BJ (cell line): ENCODE results near the gene SV2C. TPM values are rescaled to one million over a fixed set of nuclear protein-coding genes. Genes with fewer than 3 reads are reported as not detected.
"Not testable (repeated sequence)": the region's sequence is repeated elsewhere in the genome, so short reads cannot be mapped to it uniquely, and the experiment has no call there.

ENCODE experiments used
- CTCF ChIA-PET: fragments of 350-600 bp; formaldehyde crosslinking; extraction: SDS; loops from one replicate; lab custom pipeline; 2021; ENCODE audit warnings: antibody characterized with exemption, inconsistent platforms; lab: Yijun Ruan, JAX
- POLR2A ChIA-PET: fragments of 300-600 bp; sonication (Branson Sonifier 250); formaldehyde crosslinking; extraction: SDS; loops from one replicate; lab custom pipeline; 2021; ENCODE audit warnings: antibody characterized with exemption; lab: Charles Lee
- DNase-seq: peaks from one replicate; pipeline ENCODE4 v3.0.0-alpha.2; 2011; ENCODE audit warnings: low read depth
- H3K27me3 ChIP-seq: 2 replicates; pipeline ENCODE4 v1.6.0; 2011; ENCODE audit warnings: low read length; ENCODE audit not compliant: control insufficient read depth, insufficient read depth
- H3K36me3 ChIP-seq: 2 replicates; pipeline ENCODE4 v1.5.1; 2011; ENCODE audit warnings: low read length; ENCODE audit not compliant: control insufficient read depth, insufficient read depth
- H3K4me3 ChIP-seq: 2 replicates; pipeline ENCODE4 v1.5.1; 2011; ENCODE audit warnings: low read depth, mild to moderate bottlenecking, control low read depth, low read length
- CTCF ChIP-seq: IDR thresholded peaks from 2 replicates; pipeline ENCODE4 v1.5.1; 2011; ENCODE audit warnings: low read depth, mild to moderate bottlenecking, control low read depth, inconsistent platforms, low read length, moderate library complexity; ENCODE audit not compliant: insufficient read depth
- polyA plus RNA-seq: library from polyadenylated mRNA; depleted of rRNA; stranded (reverse); fragments of >200 nt; gene quantifications from 2 replicates; pipeline ENCODE4 v1.2.3, GENCODE V29; 2011

SV2C gene
- polyA plus RNA-seq, 1 experiment: not detected

- TF ChIP-seq CTCF: no peak
- ChIA-PET POLR2A (no interaction called here), CTCF (no interaction called here)
- no peak overlapping the region for H3K4me3 ChIP-seq
- H3K27me3 ChIP-seq: no peaks in the 10 kb centered on the region
- no peak for DNase-seq
- H3K36me3 ChIP-seq: no peaks in the 10 kb centered on the region
Observed at GRCh38 chr5:76314643-76315042, 231.5 kb downstream of the SV2C start.

- no peak for DNase-seq
- ChIA-PET CTCF (no interaction called here), POLR2A (no interaction called here)
- no peak for TF ChIP-seq CTCF
- no peaks in the 10 kb centered on the region for H3K27me3 ChIP-seq
- no peak overlapping the region for H3K4me3 ChIP-seq
- no peaks in the 10 kb centered on the region for H3K36me3 ChIP-seq
Observed at GRCh38 chr5:76319673-76320072, 236.5 kb downstream of the SV2C start.

- H3K36me3 ChIP-seq, H3K27me3 ChIP-seq, DNase-seq, POLR2A ChIA-PET, CTCF ChIA-PET, H3K4me3 ChIP-seq: not testable (repeated sequence)
Observed at GRCh38 chr5:76323494-76323893, 240.3 kb downstream of the SV2C start.

- Histone ChIP-seq H3K4me3 (no peak overlapping the region), H3K27me3 (peaks cover 3% of the 10 kb centered on the region), H3K36me3 (no peaks in the 10 kb centered on the region)
- CTCF ChIA-PET: no interaction called here
- no peak for TF ChIP-seq CTCF
- POLR2A ChIA-PET: no interaction called here
- DNase-seq: no peak
Observed at GRCh38 chr5:76325326-76325725, 242.1 kb downstream of the SV2C start.

GRCh38 chr5:76325876-76326491 lies 242.8 kb downstream of the SV2C start:
- no peak for TF ChIP-seq CTCF
- POLR2A ChIA-PET: no interaction called here
- CTCF ChIA-PET: interaction anchor here (0.8 to 1.2 kb wide), 3 partner anchors 12 to 20 kb away, joined by 3 to 4 read pairs (median 3); no protein-coding TSS in a partner anchor

More at GRCh38 chr5:76325876-76326491, 242.8 kb downstream of the SV2C start:
- peaks cover 3% of the 10 kb centered on the region for H3K27me3 ChIP-seq
- H3K4me3 ChIP-seq: no peak overlapping the region
- DNase-seq: no peak
- no peaks in the 10 kb centered on the region for H3K36me3 ChIP-seq
